ENCODE measurements around the gene FAM241B. TPM values are rescaled to one million over a fixed set of nuclear protein-coding genes. Genes with fewer than 3 reads are reported as not detected.

FAM241B gene
- total RNA-seq, 1 donor from 2014 or later: 12.5 TPM

- no peaks in the 10 kb centered on the region for H3K36me3 Mint-ChIP-seq (ENCODE audit: low read depth)
- no peak for DNase-seq (ENCODE audit: low read depth, low spot score)
- H3K27ac Mint-ChIP-seq (ENCODE audit: unreplicated experiment): no peak overlapping the region
- no peak for TF ChIP-seq CTCF (conservative IDR thresholded peaks at IDR 0.05)
- peaks cover 18% of the 10 kb centered on the region for H3K4me1 Mint-ChIP-seq
- peaks cover 18% of the 10 kb centered on the region for H3K27me3 Mint-ChIP-seq (ENCODE audit: low read depth)
- H3K4me3 Mint-ChIP-seq: no peak overlapping the region
- H3K9me3 Mint-ChIP-seq: no peaks in the 10 kb centered on the region
These were observed 50.6 kb downstream of the FAM241B start for GRCh38 chr10:69680610-69681009.

DNA sequence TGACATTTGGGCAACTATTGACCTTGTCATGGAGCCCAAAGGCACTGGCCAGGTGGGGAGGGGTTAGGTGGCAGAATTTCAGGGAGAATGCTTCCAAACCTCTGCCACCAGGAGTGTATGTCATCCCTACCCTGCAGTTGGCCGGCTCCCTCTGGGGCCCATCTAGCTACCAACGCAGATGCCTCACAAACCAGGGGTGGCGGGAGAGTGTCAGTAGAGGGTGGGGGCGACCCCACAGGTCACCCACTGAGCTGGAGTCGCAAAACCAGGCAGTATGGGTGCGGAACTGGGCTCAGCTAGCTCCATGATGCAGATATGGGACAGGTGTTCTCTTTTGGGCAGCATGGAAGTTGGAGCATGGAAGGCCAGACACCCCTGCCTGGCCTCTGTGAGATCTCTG lies 51.4 kb downstream of the FAM241B start:
- no peak overlapping the region for H3K4me3 Mint-ChIP-seq
- peaks cover 15% of the 10 kb centered on the region for H3K27me3 Mint-ChIP-seq (ENCODE audit: low read depth)
- no peaks in the 10 kb centered on the region for H3K9me3 Mint-ChIP-seq
- no peaks in the 10 kb centered on the region for H3K36me3 Mint-ChIP-seq (ENCODE audit: low read depth)
- peaks cover 14% of the 10 kb centered on the region for H3K4me1 Mint-ChIP-seq
- no peak for TF ChIP-seq CTCF (conservative IDR thresholded peaks at IDR 0.05)
- H3K27ac Mint-ChIP-seq (ENCODE audit: unreplicated experiment): no peak overlapping the region
- DNase-seq (ENCODE audit: low read depth, low spot score): no peak

- TF ChIP-seq CTCF (conservative IDR thresholded peaks at IDR 0.05): no peak
- no peaks in the 10 kb centered on the region for H3K9me3 Mint-ChIP-seq
- H3K36me3 Mint-ChIP-seq (ENCODE audit: low read depth): no peaks in the 10 kb centered on the region
- peaks cover 15% of the 10 kb centered on the region for H3K27me3 Mint-ChIP-seq (ENCODE audit: low read depth)
- H3K27ac Mint-ChIP-seq (ENCODE audit: unreplicated experiment): no peak overlapping the region
- H3K4me3 Mint-ChIP-seq: no peak overlapping the region
- DNase-seq (ENCODE audit: low read depth, low spot score): no peak
- peaks cover 14% of the 10 kb centered on the region for H3K4me1 Mint-ChIP-seq
These were observed 53.0 kb downstream of the FAM241B start for GRCh38 chr10:69682955-69683474.

Other genes with a start within 250 kb of the FAM241B start
- gene TACR2, start 213.3 kb upstream of the FAM241B start, total RNA-seq: not detected in 2 replicates
- gene TSPAN15, start 178.8 kb upstream of the FAM241B start, total RNA-seq: 11.5 and 12.3 TPM in 2 replicates
- gene NEUROG3, start 56.8 kb upstream of the FAM241B start, total RNA-seq: 0.43 and 0.91 TPM in 2 replicates
- gene COL13A1, start 171.7 kb downstream of the FAM241B start, total RNA-seq: 8.1 and 9.5 TPM in 2 replicates